Activated T-helper 1 cell treated with anti-CD3 and anti-CD28 coated beads, Interleukin-2, amount 50 U/mL, for 16 hours (primary cell): ENCODE data around the gene DMRT3.
A peak's percentile ranks its signal among the peaks of the same experiment; 100 is the strongest.
"Not testable (repeated sequence)": the region's sequence is repeated elsewhere in the genome, so short reads cannot be mapped to it uniquely, and the experiment has no call there.

ENCODE experiments used
- DNase-seq, 2 donors: peaks; one replicate each; pipeline ENCODE4 v3.0.0-alpha.2; 2020; ENCODE audit warnings: low read depth in 1 of 2, low spot score in 1 of 2

The DMRT3 gene

DNA sequence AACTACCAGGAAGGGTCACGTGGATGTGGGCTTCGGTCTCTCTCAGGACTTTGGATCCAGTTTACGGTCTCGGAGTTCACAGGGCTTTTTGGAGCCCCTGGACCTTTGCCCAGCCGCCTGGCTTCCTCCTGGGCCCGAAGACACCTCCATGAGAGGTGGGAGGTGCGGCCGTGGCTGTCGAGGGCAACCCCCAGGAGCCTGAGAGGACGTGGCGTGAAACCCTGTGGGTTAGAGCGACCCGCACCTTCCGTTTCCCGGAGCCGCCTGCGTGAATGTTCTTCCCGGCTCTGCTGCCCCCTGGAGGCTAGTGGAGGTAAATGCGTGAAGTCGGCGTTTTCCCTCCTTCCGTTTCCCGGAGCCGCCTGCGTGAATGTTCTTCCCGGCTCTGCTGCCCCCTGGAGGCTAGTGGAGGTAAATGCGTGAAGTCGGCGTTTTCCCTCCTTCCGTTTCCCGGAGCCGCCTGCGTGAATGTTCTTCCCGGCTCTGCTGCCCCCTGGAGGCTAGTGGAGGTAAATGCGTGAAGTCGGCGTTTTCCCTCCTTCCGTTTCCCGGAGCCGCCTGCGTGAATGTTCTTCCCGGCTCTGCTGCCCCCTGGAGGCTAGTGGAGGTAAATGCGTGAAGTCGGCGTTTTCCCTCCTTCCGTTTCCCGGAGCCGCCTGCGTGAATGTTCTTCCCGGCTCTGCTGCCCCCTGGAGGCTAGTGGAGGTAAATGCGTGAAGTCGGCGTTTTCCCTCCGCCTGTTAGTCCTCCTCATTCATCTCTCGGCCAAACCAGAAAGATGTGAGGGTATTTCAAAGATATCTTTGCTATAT, 22.1 kb downstream of the DMRT3 start:
- DNase-seq: not testable (repeated sequence)

DNA sequence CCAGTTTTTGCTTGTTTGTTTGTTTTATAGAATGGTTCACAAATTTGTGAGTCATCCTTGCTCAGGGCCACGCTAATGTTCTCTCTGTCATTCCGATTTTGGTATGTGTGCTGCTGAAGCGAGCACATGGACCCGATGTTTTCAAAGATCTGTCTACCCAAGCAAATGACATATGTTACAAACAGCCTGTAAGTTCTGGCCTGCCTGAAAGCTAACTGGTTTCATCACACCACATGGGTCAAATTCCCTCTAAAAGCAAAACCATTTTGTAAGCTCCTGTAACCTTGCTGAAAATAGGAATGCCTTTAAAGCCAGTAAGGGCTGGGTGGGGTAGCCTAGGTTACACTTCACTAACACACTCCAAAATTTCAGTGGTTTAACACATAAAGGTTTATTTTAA, 25.4 kb downstream of the DMRT3 start:
- no peak for DNase-seq

DNA sequence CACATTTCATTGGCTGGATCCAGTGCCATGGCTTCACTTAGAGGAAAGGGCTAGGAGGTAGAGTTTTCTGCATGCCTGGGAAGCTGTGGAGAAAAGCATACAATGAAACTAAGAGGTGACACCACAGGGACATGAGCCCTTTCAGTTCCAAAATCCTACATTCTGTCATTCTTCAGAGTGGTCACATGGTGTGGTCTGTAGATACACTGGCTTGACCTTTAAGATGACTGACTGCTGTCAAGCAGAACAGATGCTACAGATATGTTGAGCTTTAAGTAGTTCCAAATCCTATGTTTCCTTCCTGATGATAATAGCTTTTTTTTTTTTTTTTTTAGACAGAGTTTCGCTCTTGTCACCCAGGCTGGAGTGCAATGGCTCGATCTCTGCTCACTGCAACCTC, 26.2 kb downstream of the DMRT3 start:
- DNase-seq: no peak

DNA sequence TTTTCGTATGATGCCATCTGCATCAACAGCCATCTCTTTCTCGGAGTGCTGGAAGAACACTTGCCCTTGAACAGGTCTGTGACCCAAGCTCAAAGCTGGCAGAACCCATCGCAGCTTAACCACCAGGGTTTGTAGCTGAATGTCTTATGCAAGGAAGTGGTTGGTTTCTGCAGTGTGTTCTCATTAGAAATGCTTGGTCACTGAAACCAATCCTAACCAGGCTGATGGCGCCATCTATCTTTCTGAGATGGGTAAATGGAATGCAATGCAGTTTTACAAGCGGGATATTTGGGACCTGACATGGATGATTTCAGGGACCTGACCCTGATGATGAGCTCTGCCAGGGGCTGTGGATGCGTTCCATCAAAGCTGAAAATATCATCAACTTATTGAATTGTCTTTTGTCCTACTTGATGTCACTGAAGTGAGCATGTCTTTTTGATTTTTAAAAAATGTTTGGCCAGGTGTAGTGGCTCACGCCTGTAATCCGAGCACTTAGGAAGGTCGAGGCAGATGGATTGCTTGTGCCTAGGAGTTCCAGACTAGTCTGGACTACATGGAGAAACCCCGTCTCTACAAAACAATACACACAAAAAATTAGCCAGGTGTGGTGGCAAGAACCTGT, 28.7 kb downstream of the DMRT3 start:
- DNase-seq: no peak

DNA sequence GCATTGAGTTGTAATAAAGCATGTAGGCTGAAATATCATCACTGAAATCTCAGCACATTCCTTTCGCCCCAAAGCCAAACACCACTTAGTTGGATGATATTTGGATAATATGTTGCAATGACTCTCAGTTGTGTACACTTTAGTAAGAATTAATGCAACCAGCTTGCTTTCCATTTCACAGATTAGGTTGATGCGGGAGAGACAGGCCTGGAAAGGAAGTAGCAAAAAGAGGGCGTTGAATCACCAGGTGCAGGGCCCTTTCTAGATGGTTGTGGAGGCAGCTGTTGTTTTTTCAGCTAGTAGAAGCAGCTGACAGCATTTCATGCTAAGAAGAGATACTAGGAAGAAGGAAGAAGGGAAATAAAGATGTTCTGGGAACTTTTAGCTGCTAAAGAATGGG, 30.9 kb downstream of the DMRT3 start:
- no peak for DNase-seq

DNA sequence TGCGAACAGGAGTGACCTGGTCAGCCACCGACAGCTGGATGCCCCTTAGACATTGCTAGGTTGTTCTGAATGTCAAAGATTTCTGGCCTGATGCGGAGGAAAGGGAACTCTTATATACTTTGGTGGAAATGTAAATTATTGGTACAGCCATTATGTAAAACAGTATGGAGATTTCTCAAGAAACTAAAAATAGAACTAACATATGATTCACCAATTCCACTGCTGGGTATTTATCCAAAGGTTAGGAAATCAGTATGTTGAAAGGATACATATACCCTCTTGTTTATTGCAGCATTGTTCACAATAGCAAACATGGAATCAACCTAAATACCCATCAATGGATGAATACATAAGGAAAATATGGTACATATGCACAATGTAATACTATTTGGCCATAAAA, 31.8 kb downstream of the DMRT3 start:
- no peak for DNase-seq

DNA sequence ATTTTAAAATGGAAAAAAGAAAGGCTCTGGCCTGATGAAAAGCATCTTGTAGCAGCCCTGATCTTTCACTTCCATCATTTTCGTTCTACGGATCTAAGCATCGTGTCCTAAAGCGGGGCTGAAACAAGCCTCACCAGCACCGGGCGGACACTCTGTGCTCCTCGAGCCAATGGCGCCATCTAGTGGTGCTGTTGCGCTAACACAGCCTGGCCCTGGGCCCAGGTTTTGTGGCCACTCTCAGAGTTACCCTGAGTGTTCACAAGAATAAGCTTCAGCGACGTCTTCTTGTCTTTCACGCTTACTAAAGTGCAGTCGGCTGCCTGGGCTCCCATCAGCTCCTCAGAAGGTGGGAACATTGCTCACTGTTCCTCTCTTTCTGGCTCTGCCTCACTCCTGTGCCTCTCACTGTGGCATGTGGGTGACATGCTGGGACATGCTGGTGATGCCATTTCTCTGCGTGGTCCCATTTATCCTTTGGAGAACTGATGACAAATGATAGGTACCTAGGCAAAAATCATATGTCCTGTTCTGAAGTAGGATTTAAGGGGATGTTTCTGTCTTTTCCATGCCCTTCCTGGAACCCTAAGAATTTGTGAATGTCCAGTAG, 32.7 kb downstream of the DMRT3 start:
- peak; percentile 32 to 67 for DNase-seq

DNA sequence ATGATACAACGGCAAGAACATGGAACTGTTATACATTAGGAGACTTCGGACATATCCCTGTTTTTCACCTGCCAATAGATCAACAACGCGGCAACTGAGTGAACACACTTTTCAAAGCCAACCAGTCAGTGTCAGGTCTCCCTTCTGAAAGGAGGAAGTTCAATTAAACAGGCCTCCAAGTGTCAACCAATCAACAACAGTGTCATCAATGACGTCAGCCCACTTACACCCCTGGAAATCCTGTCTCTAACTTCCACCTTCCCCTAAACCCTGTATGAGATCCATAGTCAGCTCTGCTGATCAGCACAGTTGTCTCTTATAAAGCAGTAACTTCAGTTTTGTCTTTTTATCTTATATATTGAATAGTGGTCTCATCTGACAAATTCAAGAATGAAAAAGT, 36.6 kb downstream of the DMRT3 start:
- DNase-seq: no peak

DNA sequence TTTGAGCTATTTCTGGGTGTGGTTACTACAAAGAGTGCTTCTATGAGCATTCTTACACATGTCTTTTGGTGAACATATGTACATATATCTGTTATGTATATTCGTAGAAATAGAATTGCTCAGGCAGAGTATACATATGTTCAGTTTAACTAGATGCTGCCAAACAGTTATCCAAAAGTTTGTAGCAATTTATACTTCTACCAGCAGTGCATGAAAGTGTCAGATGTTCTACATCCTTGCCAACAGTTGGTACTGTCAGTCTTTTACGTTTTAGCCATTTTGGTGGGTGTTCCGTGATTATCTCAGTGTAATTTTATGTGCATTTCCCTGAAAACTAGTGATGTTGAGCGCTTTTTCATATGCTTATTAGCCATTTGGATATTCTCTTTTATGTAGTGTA, 37.8 kb downstream of the DMRT3 start:
- DNase-seq: no peak

DNA sequence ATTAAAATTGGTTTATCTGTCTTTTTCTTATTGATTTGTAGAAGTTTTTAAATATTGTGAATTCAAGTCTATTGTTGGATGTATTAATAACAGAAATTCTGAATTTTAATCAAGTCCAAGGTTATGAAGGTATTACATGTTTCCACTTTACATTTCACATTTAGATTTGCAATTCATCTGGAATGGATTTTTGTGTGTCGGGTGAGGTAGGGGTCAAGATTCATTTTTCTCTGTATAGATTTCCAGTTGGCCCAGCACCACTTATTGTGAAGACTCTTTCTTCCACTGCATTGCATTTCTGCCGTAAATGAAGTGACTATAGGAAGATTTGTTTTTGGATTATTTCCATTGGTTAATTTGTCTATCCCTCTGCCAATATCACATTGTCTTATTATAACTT, 38.2 kb downstream of the DMRT3 start:
- DNase-seq: no peak

DNA sequence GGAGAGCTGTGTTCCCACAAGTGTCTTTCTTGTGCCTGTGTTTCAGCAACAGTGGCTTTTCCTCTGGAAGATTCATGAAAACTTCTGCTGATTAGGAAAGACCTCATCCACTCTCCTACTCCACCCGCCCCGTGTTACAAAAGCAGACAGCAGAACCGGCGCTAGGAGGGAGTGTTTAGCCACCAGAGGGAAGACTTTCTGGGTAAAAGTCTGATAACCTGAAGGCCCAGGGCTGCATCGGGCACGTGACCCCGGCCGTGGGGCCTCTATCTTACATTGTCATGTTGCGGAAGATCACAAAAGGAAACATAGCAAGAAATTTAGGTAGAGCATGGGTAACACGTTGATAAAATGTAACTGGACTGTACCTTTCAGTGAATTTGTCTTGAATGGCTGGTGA, 41.7 kb downstream of the DMRT3 start:
- no peak for DNase-seq

DNA sequence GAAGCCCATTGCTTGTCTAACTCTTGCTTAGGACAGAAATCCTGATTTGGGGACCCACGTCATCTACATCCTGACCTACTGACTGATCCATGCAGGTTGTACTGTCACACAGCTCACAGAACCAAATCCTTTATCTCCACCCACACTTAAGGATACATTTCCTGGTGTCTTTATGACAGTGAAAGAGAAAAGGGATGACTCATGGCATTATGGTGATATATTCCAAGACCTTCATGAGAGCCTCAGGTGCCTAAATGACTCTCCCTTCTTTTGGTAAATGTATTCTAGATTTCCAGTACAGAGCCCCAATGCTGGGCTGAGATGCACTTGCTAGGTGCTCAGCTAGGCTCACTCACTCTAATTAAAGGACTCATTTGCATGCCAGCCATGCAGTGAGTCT, 47.7 kb downstream of the DMRT3 start:
- DNase-seq: no peak

DNA sequence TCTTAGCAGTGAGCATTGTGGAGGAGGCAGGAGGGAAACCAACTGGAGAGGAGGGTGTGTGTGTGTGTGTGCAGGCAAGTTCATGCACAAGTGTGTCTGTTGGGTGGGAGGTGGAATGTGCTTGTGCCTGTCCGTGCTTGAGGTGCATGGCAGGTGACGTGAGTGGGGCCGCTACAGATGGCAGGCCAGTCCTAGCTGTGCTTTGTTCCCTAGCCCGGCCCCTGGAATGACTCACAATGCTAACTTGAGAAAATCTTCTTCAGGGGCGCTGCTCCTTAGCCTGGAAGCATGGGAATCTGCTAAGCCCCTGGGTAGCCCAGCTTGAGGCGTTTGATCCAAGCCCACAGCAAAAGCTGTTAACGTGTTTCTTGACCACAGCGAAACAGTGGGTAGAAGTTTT, 48.7 kb downstream of the DMRT3 start:
- DNase-seq: no peak

DNA sequence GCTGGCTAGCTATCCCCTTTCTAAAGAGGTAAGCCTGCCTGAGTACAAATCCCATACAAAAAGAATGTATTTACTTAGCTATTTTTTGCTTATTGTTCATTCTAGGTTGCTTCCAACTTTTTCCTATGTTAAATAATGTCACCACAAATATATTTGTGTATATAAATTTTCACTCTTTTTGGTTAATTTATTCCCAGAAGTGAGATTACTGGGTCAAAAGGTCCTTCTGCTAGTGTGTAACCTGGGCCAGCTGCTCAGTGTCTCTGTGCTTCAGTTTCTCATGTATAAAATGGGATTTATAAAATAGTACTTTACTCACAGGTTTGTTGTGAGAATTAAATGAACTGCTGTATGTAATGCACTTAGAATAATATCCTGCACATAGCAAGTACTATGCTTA, 49.8 kb downstream of the DMRT3 start:
- no peak for DNase-seq

DNA sequence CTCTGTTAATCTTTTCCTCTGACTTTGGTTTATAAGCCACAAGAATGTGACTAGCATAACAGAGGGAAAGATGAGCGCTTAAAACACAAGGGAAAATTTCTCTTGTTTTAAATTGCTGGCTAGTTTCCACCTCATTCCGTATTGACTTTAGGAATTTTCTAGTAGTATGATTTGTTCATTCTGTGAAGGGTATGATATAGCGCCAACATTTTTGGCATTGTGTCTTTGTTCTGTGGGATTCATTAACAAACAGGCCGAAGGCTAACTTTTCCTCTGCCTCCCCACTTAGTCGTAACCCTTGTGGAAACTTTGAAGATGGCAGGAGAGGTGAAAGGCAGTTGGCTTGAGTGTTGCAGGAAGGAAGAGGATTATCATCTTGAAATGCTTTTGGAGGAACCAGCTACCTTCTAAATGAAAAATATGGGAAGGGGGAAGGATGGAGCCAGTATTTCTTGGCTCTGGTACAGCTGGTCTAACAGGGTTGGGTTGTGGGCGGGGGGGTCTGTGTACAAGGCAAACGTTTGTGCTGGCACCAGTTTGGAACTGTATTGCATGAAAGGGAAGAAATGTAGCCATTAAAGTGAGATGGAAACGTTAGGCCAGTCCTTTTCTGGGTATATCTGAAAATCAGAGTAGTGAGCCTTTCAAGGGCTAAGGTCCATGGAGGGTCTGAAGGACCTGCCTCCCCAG, 52.2 kb downstream of the DMRT3 start:
- DNase-seq: no peak

DNA sequence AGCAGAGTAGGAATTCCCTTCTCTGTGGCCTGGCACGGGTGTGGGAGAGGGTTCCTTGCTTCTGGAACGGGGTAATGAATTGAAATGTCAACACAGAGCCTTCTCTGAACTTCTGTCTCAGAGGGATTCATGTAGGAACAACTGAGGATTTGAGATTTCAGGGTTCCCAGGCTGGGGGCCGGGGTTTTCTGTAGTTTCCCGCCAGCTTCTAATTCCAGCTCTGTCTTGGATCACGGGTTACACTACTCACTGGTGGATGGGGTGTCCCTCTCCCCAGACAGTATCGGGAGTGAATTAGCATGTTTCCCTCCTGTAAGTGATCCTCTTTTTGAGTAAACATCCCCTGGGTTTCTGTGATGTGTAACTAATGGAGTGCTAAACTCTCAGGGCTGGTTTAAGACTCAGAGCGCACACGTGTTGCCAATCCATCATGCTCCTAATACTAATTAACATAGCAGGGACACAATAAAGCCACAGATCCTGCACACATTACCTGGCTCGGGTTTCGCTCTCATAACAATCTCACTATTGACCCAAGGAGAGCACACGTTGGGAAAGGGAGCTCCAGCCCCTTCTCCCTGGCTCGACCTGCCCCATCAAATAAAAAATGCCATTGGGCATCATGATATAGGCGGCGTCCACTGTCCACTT, 55.6 kb downstream of the DMRT3 start:
- no peak for DNase-seq

DNA sequence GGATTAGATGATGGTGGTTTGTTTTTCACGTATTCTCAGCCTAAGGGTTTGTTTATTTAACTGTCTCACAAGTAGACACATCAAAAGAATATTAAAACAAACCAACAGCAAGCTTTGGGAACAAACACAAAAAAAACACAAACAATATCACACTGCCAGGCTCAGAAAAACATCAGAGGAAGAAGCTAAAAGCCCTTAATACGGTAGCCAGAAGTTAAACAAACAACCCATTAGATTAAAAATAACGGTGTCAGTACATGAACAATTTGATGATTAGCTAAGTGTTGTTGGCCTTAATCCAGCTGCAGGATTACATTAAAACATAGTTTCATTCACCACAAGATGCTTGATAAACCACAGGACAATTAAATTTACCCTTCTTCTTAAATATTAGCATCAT, 57.8 kb downstream of the DMRT3 start:
- DNase-seq: no peak

DNA sequence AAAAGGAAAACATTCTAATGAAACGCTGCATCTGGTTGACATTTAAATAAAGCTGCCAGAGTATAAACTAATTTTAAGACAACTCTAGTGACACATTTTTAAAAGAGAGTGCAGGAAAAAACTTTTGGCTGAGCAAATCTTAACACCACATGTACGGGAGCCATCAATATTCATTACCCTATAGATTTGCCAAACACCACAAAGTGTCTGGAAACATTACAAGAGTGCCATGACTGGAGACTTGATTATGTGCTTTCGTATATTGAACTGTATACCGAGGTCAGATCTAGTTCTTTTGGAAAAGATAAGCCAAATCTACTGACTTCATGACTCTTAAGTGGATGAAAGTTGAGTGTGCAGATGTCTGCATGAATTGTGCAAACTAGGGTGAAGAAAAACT, 63.1 kb downstream of the DMRT3 start:
- DNase-seq: no peak
